Activated naive CD4-positive, alpha-beta T cell treated with anti-CD3 and anti-CD28 coated beads, Interleukin-2, amount 10 ng/mL, durations not matched to agents 7 days and 5 days (primary cell): ENCODE measurements around the gene ANKFN1.
"Not testable (repeated sequence)": the region's sequence is repeated elsewhere in the genome, so short reads cannot be mapped to it uniquely, and the experiment has no call there.

Experiments
- CTCF ChIA-PET: fragments of 350-600 bp; sonication (Branson Sonifier 250); formaldehyde crosslinking; loops from one replicate; lab custom pipeline; 2021; ENCODE audit warnings: antibody characterized with exemption; lab: Charles Lee
- DNase-seq: peaks from one replicate; pipeline ENCODE4 v3.0.0-alpha.2; 2020
- H3K27ac Mint-ChIP-seq: one replicate; pipeline ENCODE4 v1.8.0; 2021; ENCODE audit warnings: mild to moderate bottlenecking, moderate library complexity, mixed read lengths
- H3K27me3 Mint-ChIP-seq: one replicate; pipeline ENCODE4 v1.8.0; 2021; ENCODE audit warnings: mild to moderate bottlenecking, mixed read lengths
- H3K36me3 Mint-ChIP-seq: one replicate; pipeline ENCODE4 v1.8.0; 2021; ENCODE audit warnings: mixed read lengths
- H3K4me1 Mint-ChIP-seq: one replicate; pipeline ENCODE4 v1.8.0; 2021; ENCODE audit warnings: mixed read lengths
- H3K4me3 Mint-ChIP-seq: one replicate; pipeline ENCODE4 v1.8.0; 2021; ENCODE audit warnings: mild to moderate bottlenecking, moderate library complexity, mixed read lengths
- H3K9me3 Mint-ChIP-seq: one replicate; pipeline ENCODE4 v1.8.0; 2021; ENCODE audit warnings: mixed read lengths

Gene ANKFN1

GRCh38 chr17:56325313-56326000 lies 172.2 kb downstream of the ANKFN1 start:
- DNase-seq, result no peak
- no peak overlapping the region for H3K4me3 Mint-ChIP-seq
- CTCF ChIA-PET, result no interaction called here
- peaks cover 7% of the 10 kb centered on the region for H3K27me3 Mint-ChIP-seq
- no peaks in the 10 kb centered on the region for H3K36me3 Mint-ChIP-seq
- no peaks in the 10 kb centered on the region for H3K9me3 Mint-ChIP-seq
- no peaks in the 10 kb centered on the region for H3K4me1 Mint-ChIP-seq
- H3K27ac Mint-ChIP-seq, result no peak overlapping the region

GRCh38 chr17:56326001-56326359 lies 172.7 kb downstream of the ANKFN1 start:
- Mint-ChIP-seq H3K27ac (no peak overlapping the region), H3K4me3 (no peak overlapping the region), H3K4me1 (no peaks in the 10 kb centered on the region), H3K9me3 (no peaks in the 10 kb centered on the region), H3K36me3 (no peaks in the 10 kb centered on the region), H3K27me3 (peaks cover 7% of the 10 kb centered on the region)
- DNase-seq, result no peak
- CTCF ChIA-PET, result no interaction called here

GRCh38 chr17:56347639-56348038 lies 194.4 kb downstream of the ANKFN1 start:
- H3K36me3 Mint-ChIP-seq, result no peaks in the 10 kb centered on the region
- no peak for DNase-seq
- no peaks in the 10 kb centered on the region for H3K4me1 Mint-ChIP-seq
- no peaks in the 10 kb centered on the region for H3K27me3 Mint-ChIP-seq
- no peak overlapping the region for H3K4me3 Mint-ChIP-seq
- CTCF ChIA-PET, result no interaction called here
- no peaks in the 10 kb centered on the region for H3K9me3 Mint-ChIP-seq
- H3K27ac Mint-ChIP-seq, result no peak overlapping the region

- CTCF ChIA-PET, result no interaction called here
- Mint-ChIP-seq H3K36me3 (no peaks in the 10 kb centered on the region), H3K27me3 (no peaks in the 10 kb centered on the region), H3K4me3 (no peak overlapping the region), H3K9me3 (no peaks in the 10 kb centered on the region), H3K27ac (no peak overlapping the region), H3K4me1 (no peaks in the 10 kb centered on the region)
- DNase-seq, result no peak
Measured at GRCh38 chr17:56350592-56350991, 197.3 kb downstream of the ANKFN1 start.

- CTCF ChIA-PET, result no interaction called here
- no peak overlapping the region for H3K27ac Mint-ChIP-seq
- no peak for DNase-seq
- no peaks in the 10 kb centered on the region for H3K27me3 Mint-ChIP-seq
- no peaks in the 10 kb centered on the region for H3K4me1 Mint-ChIP-seq
- H3K9me3 Mint-ChIP-seq, result no peaks in the 10 kb centered on the region
- H3K36me3 Mint-ChIP-seq, result no peaks in the 10 kb centered on the region
- H3K4me3 Mint-ChIP-seq, result no peak overlapping the region
Measured at GRCh38 chr17:56351675-56352074, 198.4 kb downstream of the ANKFN1 start.

- no peaks in the 10 kb centered on the region for H3K9me3 Mint-ChIP-seq
- H3K4me3 Mint-ChIP-seq, result no peak overlapping the region
- no peaks in the 10 kb centered on the region for H3K27me3 Mint-ChIP-seq
- no peak overlapping the region for H3K27ac Mint-ChIP-seq
- DNase-seq, result no peak
- no peaks in the 10 kb centered on the region for H3K36me3 Mint-ChIP-seq
- CTCF ChIA-PET, result no interaction called here
- H3K4me1 Mint-ChIP-seq, result no peaks in the 10 kb centered on the region
Measured at GRCh38 chr17:56358651-56359050, 205.4 kb downstream of the ANKFN1 start.

- H3K4me3 Mint-ChIP-seq, result no peak overlapping the region
- no peak overlapping the region for H3K27ac Mint-ChIP-seq
- no peaks in the 10 kb centered on the region for H3K36me3 Mint-ChIP-seq
- DNase-seq, result no peak
- H3K27me3 Mint-ChIP-seq, result no peaks in the 10 kb centered on the region
- CTCF ChIA-PET, result no interaction called here
- H3K4me1 Mint-ChIP-seq, result no peaks in the 10 kb centered on the region
- no peaks in the 10 kb centered on the region for H3K9me3 Mint-ChIP-seq
Measured at GRCh38 chr17:56359518-56359917, 206.2 kb downstream of the ANKFN1 start.

- Mint-ChIP-seq H3K27me3 (peaks cover 4% of the 10 kb centered on the region), H3K4me3 (no peak overlapping the region), H3K27ac (no peak overlapping the region), H3K36me3 (no peaks in the 10 kb centered on the region), H3K9me3 (no peaks in the 10 kb centered on the region), H3K4me1 (no peaks in the 10 kb centered on the region)
- no peak for DNase-seq
- CTCF ChIA-PET, result no interaction called here
Measured at GRCh38 chr17:56367366-56367765, 214.1 kb downstream of the ANKFN1 start.

- Mint-ChIP-seq H3K9me3 (no peaks in the 10 kb centered on the region), H3K27me3 (no peaks in the 10 kb centered on the region), H3K4me3 (no peak overlapping the region), H3K4me1 (no peaks in the 10 kb centered on the region), H3K27ac (no peak overlapping the region), H3K36me3 (no peaks in the 10 kb centered on the region)
- no peak for DNase-seq
- CTCF ChIA-PET, result no interaction called here
Measured at GRCh38 chr17:56373981-56374833, 220.9 kb downstream of the ANKFN1 start.

GRCh38 chr17:56389356-56389755 lies 236.1 kb downstream of the ANKFN1 start:
- H3K27ac Mint-ChIP-seq, result no peak overlapping the region
- no peaks in the 10 kb centered on the region for H3K4me1 Mint-ChIP-seq
- CTCF ChIA-PET, result no interaction called here
- peaks cover 6% of the 10 kb centered on the region for H3K27me3 Mint-ChIP-seq
- H3K4me3 Mint-ChIP-seq, result no peak overlapping the region
- H3K36me3 Mint-ChIP-seq, result no peaks in the 10 kb centered on the region
- no peak for DNase-seq
- H3K9me3 Mint-ChIP-seq, result no peaks in the 10 kb centered on the region

- Mint-ChIP-seq H3K27me3 (peaks cover 6% of the 10 kb centered on the region), H3K9me3 (no peaks in the 10 kb centered on the region), H3K4me1 (no peaks in the 10 kb centered on the region), H3K4me3 (no peak overlapping the region), H3K36me3 (no peaks in the 10 kb centered on the region), H3K27ac (no peak overlapping the region)
- no peak for DNase-seq
- CTCF ChIA-PET, result no interaction called here
Measured at GRCh38 chr17:56392321-56392720, 239.0 kb downstream of the ANKFN1 start.

- DNase-seq, result no peak
- H3K27me3 Mint-ChIP-seq, result peaks cover under 1% of the 10 kb centered on the region
- no peaks in the 10 kb centered on the region for H3K4me1 Mint-ChIP-seq
- H3K4me3 Mint-ChIP-seq, result no peak overlapping the region
- CTCF ChIA-PET, result interaction anchor here (0.6 kb wide), 1 partner anchor 48 kb away, joined by 4 read pairs; no protein-coding TSS in a partner anchor
- no peaks in the 10 kb centered on the region for H3K9me3 Mint-ChIP-seq
- H3K36me3 Mint-ChIP-seq, result no peaks in the 10 kb centered on the region
- no peak overlapping the region for H3K27ac Mint-ChIP-seq
Measured at GRCh38 chr17:56393156-56393555, 239.9 kb downstream of the ANKFN1 start.

- H3K4me1 Mint-ChIP-seq, result no peaks in the 10 kb centered on the region
- CTCF ChIA-PET, result no interaction called here
Measured at GRCh38 chr17:56395787-56396186, 242.5 kb downstream of the ANKFN1 start.

GRCh38 chr17:56407086-56407485 lies 253.8 kb downstream of the ANKFN1 start:
- no peaks in the 10 kb centered on the region for H3K4me1 Mint-ChIP-seq
- H3K27me3 Mint-ChIP-seq, result peaks cover 7% of the 10 kb centered on the region
- CTCF ChIA-PET, result no interaction called here
- H3K27ac Mint-ChIP-seq, result no peak overlapping the region
- H3K9me3 Mint-ChIP-seq, result no peaks in the 10 kb centered on the region
- DNase-seq, result no peak
- no peaks in the 10 kb centered on the region for H3K36me3 Mint-ChIP-seq
- no peak overlapping the region for H3K4me3 Mint-ChIP-seq

More at GRCh38 chr17:56395787-56396186, 242.5 kb downstream of the ANKFN1 start:
- Mint-ChIP-seq H3K4me3 (no peak overlapping the region), H3K27ac (no peak overlapping the region), H3K36me3 (no peaks in the 10 kb centered on the region), H3K9me3 (no peaks in the 10 kb centered on the region), H3K27me3 (no peaks in the 10 kb centered on the region)
- no peak for DNase-seq

- CTCF ChIA-PET, H3K4me1 Mint-ChIP-seq, H3K27ac Mint-ChIP-seq, DNase-seq, H3K36me3 Mint-ChIP-seq, H3K27me3 Mint-ChIP-seq, H3K4me3 Mint-ChIP-seq, H3K9me3 Mint-ChIP-seq: not testable (repeated sequence)
Measured at GRCh38 chr17:56412356-56412755, 259.1 kb downstream of the ANKFN1 start.
